Neural cell (in vitro differentiated cells): ENCODE results near the gene DIAPH1. TPM values are rescaled to one million over a fixed set of nuclear protein-coding genes. Genes with fewer than 3 reads are reported as not detected.

Source experiments
- H2AFZ ChIP-seq: fragments of 200-600, 300-800 bp; sonication (generic), shearing (Covaris generic); 2 replicates; pipeline ENCODE4 v1.6.0; 2014; ENCODE audit warnings: low read depth, mild to moderate bottlenecking, antibody characterized with exemption, low read length, moderate library complexity
- H3F3A ChIP-seq: fragments of 200-600 bp; shearing (Covaris generic); 2 replicates; pipeline ENCODE4 v1.6.1; 2016; ENCODE audit warnings: mild to moderate bottlenecking, moderate library complexity, mixed read lengths, antibody characterized with exemption, low read length; ENCODE audit not compliant: insufficient read depth, poor library complexity, severe bottlenecking
- H3K27ac ChIP-seq: fragments of 200-600, 300-800 bp; sonication (generic), shearing (Covaris generic); 2 replicates; pipeline ENCODE4 v1.5.1; 2014; ENCODE audit warnings: mild to moderate bottlenecking, low read length, moderate library complexity
- H3K27me3 ChIP-seq: fragments of 300-800, 200-600 bp; sonication (generic), shearing (Covaris generic); 2 replicates; pipeline ENCODE4 v1.6.0; 2014; ENCODE audit warnings: mild to moderate bottlenecking, low read depth, low read length, moderate library complexity; ENCODE audit not compliant: insufficient read depth
- H3K36me3 ChIP-seq: fragments of 300-800, 200-600 bp; sonication (generic), shearing (Covaris generic); 2 replicates; pipeline ENCODE4 v1.5.1; 2014; ENCODE audit warnings: mild to moderate bottlenecking, antibody characterized with exemption, low read length, moderate library complexity; ENCODE audit not compliant: insufficient read depth
- H3K4me2 ChIP-seq: fragments of 300-800, 200-600 bp; sonication (generic), shearing (Covaris generic); 2 replicates; pipeline ENCODE4 v1.6.0; 2014; ENCODE audit warnings: mild to moderate bottlenecking, low read length
- H3K4me3 ChIP-seq: fragments of 300-800, 200-600 bp; sonication (generic), shearing (Covaris generic); 2 replicates; pipeline ENCODE4 v1.5.1; 2014; ENCODE audit warnings: mild to moderate bottlenecking, low read length, moderate library complexity
- H3K79me2 ChIP-seq: fragments of 200-600 bp; shearing (Covaris generic); replicated peaks from 2 replicates; pipeline ENCODE4 v1.6.0; 2014; ENCODE audit warnings: mild to moderate bottlenecking, low read length, moderate library complexity; ENCODE audit not compliant: insufficient read depth
- H3K9ac ChIP-seq: fragments of 300-800, 200-600 bp; sonication (generic), shearing (Covaris generic); 2 replicates; pipeline ENCODE4 v1.6.1; 2016; ENCODE audit warnings: mild to moderate bottlenecking, low read length, mixed read lengths
- H3K9me2 ChIP-seq: fragments of 200-600 bp; shearing (Covaris generic); 2 replicates; pipeline ENCODE4 v1.6.1; 2016; ENCODE audit warnings: mild to moderate bottlenecking, low read length, mixed read lengths; ENCODE audit not compliant: insufficient read depth
- H3K9me3 ChIP-seq: fragments of 200-600, 300-800 bp; sonication (generic), shearing (Covaris generic); 2 replicates; pipeline ENCODE4 v1.6.1; 2016; ENCODE audit warnings: mild to moderate bottlenecking, mixed run types, low read length, moderate library complexity, mixed read lengths
- H4K20me1 ChIP-seq: fragments of 200-600 bp; shearing (Covaris generic); 2 replicates; pipeline ENCODE4 v1.6.1; 2016; ENCODE audit warnings: mild to moderate bottlenecking, mixed run types; ENCODE audit not compliant: insufficient read depth
- EP300 ChIP-seq: fragments of 450-650 bp; conservative IDR thresholded peaks from 2 replicates; pipeline ENCODE4 v1.6.1; 2014; ENCODE audit warnings: antibody characterized with exemption, mild to moderate bottlenecking, moderate library complexity; ENCODE audit not compliant: poor library complexity, severe bottlenecking
- EZH2 ChIP-seq: fragments of 200-600, 300-800 bp; shearing (Covaris generic), sonication (generic); IDR thresholded peaks from 2 replicates; pipeline ENCODE4 v1.6.1; 2014; ENCODE audit warnings: antibody characterized with exemption, low read length, borderline replicate concordance, mild to moderate bottlenecking; ENCODE audit not compliant: insufficient read depth, poor library complexity, severe bottlenecking
- MXI1 ChIP-seq: fragments of 450-650 bp; conservative IDR thresholded peaks from 2 replicates; pipeline ENCODE4 v1.6.1; 2014; ENCODE audit warnings: antibody characterized with exemption, mild to moderate bottlenecking; ENCODE audit not compliant: poor library complexity, severe bottlenecking
- POLR2AphosphoS5 ChIP-seq: IDR thresholded peaks from 2 replicates; pipeline ENCODE4 v1.6.1; 2012
- RAD21 ChIP-seq: fragments of 450-650 bp; conservative IDR thresholded peaks from 2 replicates; pipeline ENCODE4 v1.6.1; 2014; ENCODE audit warnings: antibody characterized with exemption, mild to moderate bottlenecking, moderate library complexity
- SMC3 ChIP-seq: fragments of 450-650 bp; conservative IDR thresholded peaks from 2 replicates; pipeline ENCODE4 v1.6.1; 2014; ENCODE audit warnings: antibody characterized with exemption, mild to moderate bottlenecking, moderate library complexity; ENCODE audit not compliant: poor library complexity
- TAF1 ChIP-seq: IDR thresholded peaks from 2 replicates; pipeline ENCODE4 v1.6.1; 2012; ENCODE audit warnings: low read depth
- polyA plus RNA-seq: library from polyadenylated mRNA; depleted of rRNA; stranded (reverse); fragments of >200 nt; gene quantifications from 2 replicates; pipeline ENCODE4 v1.2.3, GENCODE V29; 2014
- TF ChIP-seq, protein P1 (sequence below): fragments of 450-650 bp; IDR thresholded peaks from 2 replicates; pipeline ENCODE4 v1.5.1; 2014; ENCODE audit warnings: antibody characterized with exemption, mild to moderate bottlenecking, moderate library complexity; ENCODE audit not compliant: poor library complexity, severe bottlenecking
- TF ChIP-seq, protein P2 (sequence below): IDR thresholded peaks from 2 replicates; pipeline ENCODE4 v1.6.1; 2012; ENCODE audit warnings: borderline replicate concordance

DIAPH1 gene
- polyA plus RNA-seq, 1 donor from 2014 or later = 21.9 TPM

DNA sequence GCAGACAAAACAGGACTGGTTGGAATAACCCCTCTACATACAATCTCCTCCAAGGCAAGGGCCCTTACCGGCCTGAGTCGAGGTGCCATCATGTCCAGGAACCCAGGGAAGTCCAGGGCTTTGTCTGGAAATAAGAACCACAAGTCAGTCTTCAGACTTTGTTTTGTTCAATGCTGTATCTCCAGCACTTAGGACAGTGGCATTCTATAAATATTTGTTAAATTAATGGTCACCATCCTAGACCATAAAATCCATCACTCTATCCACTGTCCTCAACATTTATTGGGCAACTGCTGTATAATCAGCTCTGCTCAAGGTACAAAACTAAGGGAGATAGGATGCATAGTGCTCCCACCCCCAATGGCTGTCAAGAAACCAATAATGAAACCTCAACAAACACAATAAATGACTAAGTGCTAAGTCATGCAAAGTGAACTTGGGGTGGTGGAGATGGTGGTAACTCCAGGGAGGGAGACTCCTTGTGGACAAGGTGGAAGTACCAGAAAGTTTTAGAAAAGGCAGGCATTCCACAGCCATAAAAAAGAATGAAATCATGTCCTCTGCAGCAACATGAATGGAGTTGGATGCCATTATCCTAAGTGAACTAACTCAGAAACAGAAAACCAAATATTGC, 23.0 kb upstream of the DIAPH1 start:
- Histone ChIP-seq H3K9me3 (no peaks in the 10 kb centered on the region), H3K9me2 (no peaks in the 10 kb centered on the region), H3K36me3 (no peaks in the 10 kb centered on the region), H2AFZ (no peak overlapping the region), H3K9ac (no peak overlapping the region), H3K79me2 (no peaks in the 10 kb centered on the region), H4K20me1 (no peaks in the 10 kb centered on the region), H3K27ac (no peak overlapping the region), H3K4me2 (no peak overlapping the region), H3F3A (no peaks in the 10 kb centered on the region), H3K4me3 (no peak overlapping the region), H3K27me3 (no peaks in the 10 kb centered on the region)
- TF ChIP-seq, protein P1, sequence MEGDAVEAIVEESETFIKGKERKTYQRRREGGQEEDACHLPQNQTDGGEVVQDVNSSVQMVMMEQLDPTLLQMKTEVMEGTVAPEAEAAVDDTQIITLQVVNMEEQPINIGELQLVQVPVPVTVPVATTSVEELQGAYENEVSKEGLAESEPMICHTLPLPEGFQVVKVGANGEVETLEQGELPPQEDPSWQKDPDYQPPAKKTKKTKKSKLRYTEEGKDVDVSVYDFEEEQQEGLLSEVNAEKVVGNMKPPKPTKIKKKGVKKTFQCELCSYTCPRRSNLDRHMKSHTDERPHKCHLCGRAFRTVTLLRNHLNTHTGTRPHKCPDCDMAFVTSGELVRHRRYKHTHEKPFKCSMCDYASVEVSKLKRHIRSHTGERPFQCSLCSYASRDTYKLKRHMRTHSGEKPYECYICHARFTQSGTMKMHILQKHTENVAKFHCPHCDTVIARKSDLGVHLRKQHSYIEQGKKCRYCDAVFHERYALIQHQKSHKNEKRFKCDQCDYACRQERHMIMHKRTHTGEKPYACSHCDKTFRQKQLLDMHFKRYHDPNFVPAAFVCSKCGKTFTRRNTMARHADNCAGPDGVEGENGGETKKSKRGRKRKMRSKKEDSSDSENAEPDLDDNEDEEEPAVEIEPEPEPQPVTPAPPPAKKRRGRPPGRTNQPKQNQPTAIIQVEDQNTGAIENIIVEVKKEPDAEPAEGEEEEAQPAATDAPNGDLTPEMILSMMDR = no peak
- no peak for TF ChIP-seq EZH2
- no peak for TF ChIP-seq SMC3
- no peak for TF ChIP-seq MXI1
- TF ChIP-seq EP300 = no peak
- TF ChIP-seq TAF1 = no peak

- H3K4me3 ChIP-seq = no peak overlapping the region
These were observed 21.9 kb upstream of the DIAPH1 start for GRCh38 chr5:141640698-141641097.

DNA sequence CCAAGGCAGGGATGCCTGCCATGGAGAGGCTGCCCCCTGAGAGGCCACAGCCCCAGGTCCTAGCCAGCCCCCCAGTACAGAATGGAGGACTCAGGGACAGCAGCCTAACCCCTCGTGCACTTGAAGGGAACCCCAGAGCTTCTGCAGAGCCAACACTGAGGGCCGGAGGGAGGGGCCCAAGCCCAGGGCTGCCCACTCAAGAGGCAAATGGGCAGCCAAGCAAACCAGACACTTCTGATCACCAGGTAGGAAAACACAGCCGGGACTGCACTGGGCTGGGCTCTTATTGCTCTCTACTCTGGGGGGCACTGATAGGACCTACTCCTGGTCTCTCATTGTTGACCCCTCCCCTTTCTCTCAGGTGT, 21.2 kb upstream of the DIAPH1 start:
- no peak overlapping the region for H3K4me3 ChIP-seq
- H3K9ac ChIP-seq = no peak overlapping the region
- no peak overlapping the region for H2AFZ ChIP-seq
- H3K27ac ChIP-seq = no peak overlapping the region
- TF ChIP-seq TAF1 (no peak), MXI1 (no peak), SMC3 (no peak), EP300 (no peak), POLR2AphosphoS5 (no peak), EZH2 (no peak), RAD21 (no peak)
- TF ChIP-seq, protein P1 = no peak
- TF ChIP-seq, protein P2, sequence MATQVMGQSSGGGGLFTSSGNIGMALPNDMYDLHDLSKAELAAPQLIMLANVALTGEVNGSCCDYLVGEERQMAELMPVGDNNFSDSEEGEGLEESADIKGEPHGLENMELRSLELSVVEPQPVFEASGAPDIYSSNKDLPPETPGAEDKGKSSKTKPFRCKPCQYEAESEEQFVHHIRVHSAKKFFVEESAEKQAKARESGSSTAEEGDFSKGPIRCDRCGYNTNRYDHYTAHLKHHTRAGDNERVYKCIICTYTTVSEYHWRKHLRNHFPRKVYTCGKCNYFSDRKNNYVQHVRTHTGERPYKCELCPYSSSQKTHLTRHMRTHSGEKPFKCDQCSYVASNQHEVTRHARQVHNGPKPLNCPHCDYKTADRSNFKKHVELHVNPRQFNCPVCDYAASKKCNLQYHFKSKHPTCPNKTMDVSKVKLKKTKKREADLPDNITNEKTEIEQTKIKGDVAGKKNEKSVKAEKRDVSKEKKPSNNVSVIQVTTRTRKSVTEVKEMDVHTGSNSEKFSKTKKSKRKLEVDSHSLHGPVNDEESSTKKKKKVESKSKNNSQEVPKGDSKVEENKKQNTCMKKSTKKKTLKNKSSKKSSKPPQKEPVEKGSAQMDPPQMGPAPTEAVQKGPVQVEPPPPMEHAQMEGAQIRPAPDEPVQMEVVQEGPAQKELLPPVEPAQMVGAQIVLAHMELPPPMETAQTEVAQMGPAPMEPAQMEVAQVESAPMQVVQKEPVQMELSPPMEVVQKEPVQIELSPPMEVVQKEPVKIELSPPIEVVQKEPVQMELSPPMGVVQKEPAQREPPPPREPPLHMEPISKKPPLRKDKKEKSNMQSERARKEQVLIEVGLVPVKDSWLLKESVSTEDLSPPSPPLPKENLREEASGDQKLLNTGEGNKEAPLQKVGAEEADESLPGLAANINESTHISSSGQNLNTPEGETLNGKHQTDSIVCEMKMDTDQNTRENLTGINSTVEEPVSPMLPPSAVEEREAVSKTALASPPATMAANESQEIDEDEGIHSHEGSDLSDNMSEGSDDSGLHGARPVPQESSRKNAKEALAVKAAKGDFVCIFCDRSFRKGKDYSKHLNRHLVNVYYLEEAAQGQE = no peak
- no peaks in the 10 kb centered on the region for H3K36me3 ChIP-seq
- H3K9me3 ChIP-seq = no peaks in the 10 kb centered on the region
- H3K27me3 ChIP-seq = no peaks in the 10 kb centered on the region
- H3K79me2 ChIP-seq = peaks cover 15% of the 10 kb centered on the region
- H3K4me2 ChIP-seq = no peak overlapping the region
- no peaks in the 10 kb centered on the region for H3F3A ChIP-seq
- H3K9me2 ChIP-seq = no peaks in the 10 kb centered on the region
- H4K20me1 ChIP-seq = no peaks in the 10 kb centered on the region

More at GRCh38 chr5:141640698-141641097, 21.9 kb upstream of the DIAPH1 start:
- Histone ChIP-seq H3K9me2 (no peaks in the 10 kb centered on the region), H3K9ac (no peak overlapping the region), H3K79me2 (peaks cover 9% of the 10 kb centered on the region), H2AFZ (no peak overlapping the region), H3K27me3 (no peaks in the 10 kb centered on the region), H4K20me1 (no peaks in the 10 kb centered on the region), H3K9me3 (no peaks in the 10 kb centered on the region), H3K27ac (no peak overlapping the region), H3F3A (no peaks in the 10 kb centered on the region), H3K36me3 (no peaks in the 10 kb centered on the region), H3K4me2 (no peak overlapping the region)
- TF ChIP-seq EP300 (no peak), SMC3 (no peak)
